GM12878 (cell line): ENCODE data around the gene PLP1.

Source experiments
- CEBPB ChIP-seq, 2 experiments: fragments of 150-350 bp in 1 of 2; IDR thresholded peaks; 2 replicates each; pipeline ENCODE4 v1.6.1; 2012 to 2014; ENCODE audit warnings: low read depth in 2 of 2, low read length in 2 of 2, borderline replicate concordance in 1 of 2, inconsistent platforms in 1 of 2
- CHD4 ChIP-seq: fragments of 200-600 bp; sonication (generic); IDR thresholded peaks from 2 replicates; pipeline ENCODE4 v1.6.1; 2016; ENCODE audit warnings: mild to moderate bottlenecking
- EP300 ChIP-seq, 2 experiments: fragments of 150-350 bp in 1 of 2; IDR thresholded peaks; 2 replicates each; pipeline ENCODE4 v1.6.1; 2011 to 2012; ENCODE audit warnings: low read depth in 2 of 2, low read length in 2 of 2, borderline replicate concordance in 1 of 2, improper control_type of control experiment in 1 of 2, inconsistent platforms in 1 of 2; ENCODE audit not compliant: control insufficient read depth in 1 of 2
- POLR2AphosphoS5 ChIP-seq: IDR thresholded peaks from 2 replicates; pipeline ENCODE4 v1.6.1; 2011; ENCODE audit warnings: mild to moderate bottlenecking, low read length, inconsistent platforms
- RAD51 ChIP-seq: fragments of 450-650 bp; IDR thresholded peaks from 2 replicates; pipeline ENCODE4 v1.6.1; 2016; ENCODE audit warnings: moderate library complexity, mild to moderate bottlenecking, inconsistent platforms
- RB1 ChIP-seq: fragments of 450-650 bp; formaldehyde crosslinking; IDR thresholded peaks from 2 replicates; pipeline ENCODE4 v1.6.1; 2017; ENCODE audit warnings: mild to moderate bottlenecking, borderline replicate concordance
- SP1 ChIP-seq: IDR thresholded peaks from one replicate; pipeline ENCODE4 v1.6.1; 2011; ENCODE audit warnings: low read depth, low read length
- ZNF274 ChIP-seq: IDR thresholded peaks from one replicate; pipeline ENCODE4 v1.8.0; 2011; ENCODE audit not compliant: insufficient read length, insufficient read depth
- ZZZ3 ChIP-seq: IDR thresholded peaks from 2 replicates; pipeline ENCODE4 v1.6.1; 2011; ENCODE audit warnings: low read depth; ENCODE audit not compliant: control insufficient read depth, insufficient read length
- TF ChIP-seq, protein P1 (sequence below): IDR thresholded peaks from 2 replicates; pipeline ENCODE4 v1.6.1; 2012; ENCODE audit warnings: mild to moderate bottlenecking, low read depth, low read length
- TF ChIP-seq, protein P2 (sequence below): IDR thresholded peaks from 2 replicates; pipeline ENCODE4 v1.6.1; 2011; ENCODE audit warnings: low read depth, mild to moderate bottlenecking, low read length, moderate library complexity, borderline replicate concordance; ENCODE audit errors: extremely low read depth

DNA sequence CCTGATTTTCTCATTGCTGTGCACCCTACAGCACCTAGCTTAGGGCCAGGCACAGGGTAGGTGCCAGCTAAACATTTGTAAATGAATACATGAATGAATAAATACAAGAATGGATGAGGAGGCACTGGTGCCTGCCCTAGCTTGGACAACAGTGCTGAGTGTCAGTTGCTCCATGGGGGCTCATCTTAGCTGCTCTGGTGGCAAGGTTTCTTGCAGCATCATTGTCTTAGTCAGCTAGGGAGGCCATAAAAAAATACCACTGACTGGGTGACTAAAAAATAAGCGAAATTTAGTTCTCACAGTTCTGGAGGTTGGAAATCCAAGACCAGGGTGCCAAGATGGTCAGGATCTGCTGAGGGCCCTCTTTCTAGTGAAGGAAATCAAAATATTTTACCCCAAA lies 34.8 kb upstream of the PLP1 start:
- TF ChIP-seq, protein P1, sequence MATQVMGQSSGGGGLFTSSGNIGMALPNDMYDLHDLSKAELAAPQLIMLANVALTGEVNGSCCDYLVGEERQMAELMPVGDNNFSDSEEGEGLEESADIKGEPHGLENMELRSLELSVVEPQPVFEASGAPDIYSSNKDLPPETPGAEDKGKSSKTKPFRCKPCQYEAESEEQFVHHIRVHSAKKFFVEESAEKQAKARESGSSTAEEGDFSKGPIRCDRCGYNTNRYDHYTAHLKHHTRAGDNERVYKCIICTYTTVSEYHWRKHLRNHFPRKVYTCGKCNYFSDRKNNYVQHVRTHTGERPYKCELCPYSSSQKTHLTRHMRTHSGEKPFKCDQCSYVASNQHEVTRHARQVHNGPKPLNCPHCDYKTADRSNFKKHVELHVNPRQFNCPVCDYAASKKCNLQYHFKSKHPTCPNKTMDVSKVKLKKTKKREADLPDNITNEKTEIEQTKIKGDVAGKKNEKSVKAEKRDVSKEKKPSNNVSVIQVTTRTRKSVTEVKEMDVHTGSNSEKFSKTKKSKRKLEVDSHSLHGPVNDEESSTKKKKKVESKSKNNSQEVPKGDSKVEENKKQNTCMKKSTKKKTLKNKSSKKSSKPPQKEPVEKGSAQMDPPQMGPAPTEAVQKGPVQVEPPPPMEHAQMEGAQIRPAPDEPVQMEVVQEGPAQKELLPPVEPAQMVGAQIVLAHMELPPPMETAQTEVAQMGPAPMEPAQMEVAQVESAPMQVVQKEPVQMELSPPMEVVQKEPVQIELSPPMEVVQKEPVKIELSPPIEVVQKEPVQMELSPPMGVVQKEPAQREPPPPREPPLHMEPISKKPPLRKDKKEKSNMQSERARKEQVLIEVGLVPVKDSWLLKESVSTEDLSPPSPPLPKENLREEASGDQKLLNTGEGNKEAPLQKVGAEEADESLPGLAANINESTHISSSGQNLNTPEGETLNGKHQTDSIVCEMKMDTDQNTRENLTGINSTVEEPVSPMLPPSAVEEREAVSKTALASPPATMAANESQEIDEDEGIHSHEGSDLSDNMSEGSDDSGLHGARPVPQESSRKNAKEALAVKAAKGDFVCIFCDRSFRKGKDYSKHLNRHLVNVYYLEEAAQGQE: no peak
- TF ChIP-seq RAD51 (no peak), ZNF274 (no peak), SP1 (no peak), EP300 (IDR thresholded peaks at IDR 0.05; ENCODE audit: borderline replicate concordance in 1 of 2, control insufficient read depth in 1 of 2, low read depth in 2 of 2, low read length in 2 of 2) (no peak), POLR2AphosphoS5 (no peak), ZZZ3 (no peak), RB1 (no peak), CEBPB (IDR thresholded peaks at IDR 0.05; ENCODE audit: borderline replicate concordance in 1 of 2, low read depth in 2 of 2, low read length in 2 of 2) (no peak), CHD4 (no peak)
- TF ChIP-seq, protein P2, sequence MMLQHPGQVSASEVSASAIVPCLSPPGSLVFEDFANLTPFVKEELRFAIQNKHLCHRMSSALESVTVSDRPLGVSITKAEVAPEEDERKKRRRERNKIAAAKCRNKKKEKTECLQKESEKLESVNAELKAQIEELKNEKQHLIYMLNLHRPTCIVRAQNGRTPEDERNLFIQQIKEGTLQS: no peak
